ENCODE results near the gene MYBBP1A. TPM values are rescaled to one million over a fixed set of nuclear protein-coding genes. Genes with fewer than 3 reads are reported as not detected.

The MYBBP1A gene
- total and polyA plus RNA-seq, 7 donors = 28.5 to 63.2 (median 41.0) TPM

DNA sequence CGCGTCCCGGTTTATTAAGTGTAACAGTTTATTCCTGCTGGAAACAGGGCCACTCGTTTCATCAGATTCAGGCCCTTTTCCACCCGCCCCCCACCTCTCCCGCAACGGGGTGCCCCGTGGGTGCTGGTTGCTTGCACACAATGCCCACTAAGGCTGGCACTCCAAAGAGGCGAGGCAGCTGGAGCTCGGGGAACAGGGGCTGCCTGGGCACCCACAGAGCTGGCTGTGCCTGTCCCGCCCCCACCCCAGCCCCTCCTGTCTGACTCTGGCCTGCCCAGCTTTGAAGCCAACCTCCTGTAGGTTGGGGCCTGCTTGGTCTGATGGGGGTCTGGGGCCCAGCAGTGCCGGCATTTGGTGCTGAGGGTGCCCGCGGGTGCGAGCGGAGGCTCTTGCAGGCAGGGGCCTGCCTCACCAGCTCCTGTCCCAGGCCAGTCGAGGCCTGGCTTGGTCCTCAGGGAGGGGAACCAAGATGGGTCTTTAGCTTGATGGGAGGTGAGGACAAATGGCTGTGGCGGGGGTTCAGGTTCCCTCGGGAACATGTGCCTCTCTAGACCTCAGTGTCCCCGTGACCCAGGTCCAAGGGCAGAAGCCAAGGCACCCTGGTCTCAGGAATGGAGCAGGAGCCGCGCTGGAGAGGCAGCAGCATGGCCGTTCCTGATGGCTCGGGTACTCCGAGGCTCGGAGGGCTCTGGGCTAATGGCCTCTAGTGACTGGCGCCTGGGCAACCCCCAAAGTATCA is 20.1 kb downstream of the MYBBP1A start:
- Histone ChIP-seq H3K9me3 (no peaks in the 10 kb centered on the region), H3K4me1 (peaks cover 17% of the 10 kb centered on the region), H3K27ac (no peak overlapping the region), H3K4me3 (no peak overlapping the region), H3K36me3 (ENCODE audit: insufficient read depth in 1 of 2, low read depth in 1 of 2) (peaks cover 0 to 25% of the 10 kb centered on the region in 2 donors), H3K27me3 (ENCODE audit: insufficient read depth in 3 of 3, low read length in 2 of 3) (no peaks in the 10 kb centered on the region)
- peak in 1 of 2 donors; percentile 16 for DNase-seq
- TF ChIP-seq, protein P1, sequence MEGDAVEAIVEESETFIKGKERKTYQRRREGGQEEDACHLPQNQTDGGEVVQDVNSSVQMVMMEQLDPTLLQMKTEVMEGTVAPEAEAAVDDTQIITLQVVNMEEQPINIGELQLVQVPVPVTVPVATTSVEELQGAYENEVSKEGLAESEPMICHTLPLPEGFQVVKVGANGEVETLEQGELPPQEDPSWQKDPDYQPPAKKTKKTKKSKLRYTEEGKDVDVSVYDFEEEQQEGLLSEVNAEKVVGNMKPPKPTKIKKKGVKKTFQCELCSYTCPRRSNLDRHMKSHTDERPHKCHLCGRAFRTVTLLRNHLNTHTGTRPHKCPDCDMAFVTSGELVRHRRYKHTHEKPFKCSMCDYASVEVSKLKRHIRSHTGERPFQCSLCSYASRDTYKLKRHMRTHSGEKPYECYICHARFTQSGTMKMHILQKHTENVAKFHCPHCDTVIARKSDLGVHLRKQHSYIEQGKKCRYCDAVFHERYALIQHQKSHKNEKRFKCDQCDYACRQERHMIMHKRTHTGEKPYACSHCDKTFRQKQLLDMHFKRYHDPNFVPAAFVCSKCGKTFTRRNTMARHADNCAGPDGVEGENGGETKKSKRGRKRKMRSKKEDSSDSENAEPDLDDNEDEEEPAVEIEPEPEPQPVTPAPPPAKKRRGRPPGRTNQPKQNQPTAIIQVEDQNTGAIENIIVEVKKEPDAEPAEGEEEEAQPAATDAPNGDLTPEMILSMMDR (IDR thresholded peaks at IDR 0.05) = no peak
- 61 to 67% (median 63%) methylated on average over 25 to 27 of the region's 27 CpGs for WGBS, 3 donors
- intact Hi-C loops (cut with DNase I) = no loop called here
- peak in 3 of 4 donors; percentile 1 to 6 (median 4) for ATAC-seq

DNA sequence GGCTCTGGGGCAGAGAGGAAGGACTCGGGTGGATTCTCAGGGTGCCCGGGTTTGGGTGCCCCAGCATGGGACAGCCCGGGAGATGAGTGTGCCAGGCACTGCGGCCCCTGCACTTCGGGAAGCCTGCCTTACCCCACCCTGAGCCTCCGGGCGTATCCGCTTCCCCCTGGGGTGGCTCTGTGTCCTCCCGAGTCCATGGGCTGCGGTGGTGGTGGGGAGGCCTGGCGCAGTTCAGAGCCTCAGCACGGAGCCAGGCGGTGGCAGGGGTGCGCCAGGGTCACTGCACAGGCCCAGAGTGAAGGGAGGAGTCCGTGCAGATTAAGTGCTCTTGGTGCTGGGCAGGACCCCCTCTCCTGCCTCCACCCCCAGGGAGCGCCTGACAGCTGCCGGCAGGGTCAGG is 20.7 kb downstream of the MYBBP1A start:
- H3K27ac ChIP-seq = peak overlapping the region; percentile 15
- H3K36me3 ChIP-seq (ENCODE audit: insufficient read depth in 1 of 2, low read depth in 1 of 2) = peaks cover 0 to 19% of the 10 kb centered on the region in 2 donors
- peaks cover 17% of the 10 kb centered on the region for H3K4me1 ChIP-seq
- H3K9me3 ChIP-seq = no peaks in the 10 kb centered on the region
- H3K4me3 ChIP-seq = no peak overlapping the region
- intact Hi-C loops (cut with DNase I) = no loop called here
- DNase-seq = peak in 1 of 2 donors; percentile 14
- peak in 2 of 4 donors; percentile 7 to 31 for ATAC-seq
- H3K27me3 ChIP-seq (ENCODE audit: insufficient read depth in 3 of 3, low read length in 2 of 3) = no peaks in the 10 kb centered on the region
- 37 to 43% (median 38%) methylated on average over 14 to 17 of the region's 17 CpGs for WGBS, 3 donors
- TF ChIP-seq, protein P1 (IDR thresholded peaks at IDR 0.05) = no peak

- peaks cover 17% of the 10 kb centered on the region for H3K4me1 ChIP-seq
- no peak overlapping the region for H3K4me3 ChIP-seq
- TF ChIP-seq, protein P1 (IDR thresholded peaks at IDR 0.05) = no peak
- 58 to 60% (median 58%) methylated on average over 20 to 23 of the region's 23 CpGs for WGBS, 3 donors
- H3K27me3 ChIP-seq (ENCODE audit: insufficient read depth in 3 of 3, low read length in 2 of 3) = no peaks in the 10 kb centered on the region
- H3K27ac ChIP-seq = peak overlapping the region; percentile 15
- no peaks in the 10 kb centered on the region for H3K9me3 ChIP-seq
- DNase-seq = peak; percentile 26 to 65
- peak in 3 of 4 donors; percentile 15 to 22 (median 19) for ATAC-seq
- intact Hi-C loops (cut with DNase I) = no loop called here
- H3K36me3 ChIP-seq (ENCODE audit: insufficient read depth in 1 of 2, low read depth in 1 of 2) = peaks cover 0 to 12% of the 10 kb centered on the region in 2 donors
These were observed 21.4 kb downstream of the MYBBP1A start for GRCh38 chr17:4533523-4534504.

DNA sequence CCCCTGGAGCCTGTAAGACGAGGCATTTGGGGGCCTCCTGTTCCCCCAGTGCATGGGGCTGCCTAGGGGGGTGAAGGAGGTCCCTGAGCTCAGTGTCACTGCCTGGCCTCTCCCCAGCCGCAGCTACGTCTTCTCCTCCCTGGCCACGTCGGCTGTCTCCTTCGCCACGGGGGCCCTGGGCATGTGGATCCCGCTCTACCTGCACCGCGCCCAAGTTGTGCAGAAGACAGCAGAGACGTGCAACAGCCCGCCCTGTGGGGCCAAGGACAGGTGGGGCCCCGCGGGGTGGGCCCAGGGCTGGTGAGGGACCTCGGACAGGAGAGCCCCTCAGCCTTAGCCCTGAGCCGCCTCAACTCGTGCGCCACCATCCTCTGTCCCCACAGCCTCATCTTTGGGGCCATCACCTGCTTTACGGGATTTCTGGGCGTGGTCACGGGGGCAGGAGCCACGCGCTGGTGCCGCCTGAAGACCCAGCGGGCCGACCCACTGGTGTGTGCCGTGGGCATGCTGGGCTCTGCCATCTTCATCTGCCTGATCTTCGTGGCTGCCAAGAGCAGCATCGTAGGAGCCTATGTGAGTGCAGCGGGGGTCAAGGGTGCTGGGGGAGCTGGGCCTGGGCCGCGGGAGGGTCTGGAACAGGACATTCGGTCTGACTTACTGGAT is 22.2 kb downstream of the MYBBP1A start:
- ATAC-seq (no peak), DNase-seq (peak in 1 of 2 donors; percentile 11)
- Histone ChIP-seq H3K27me3 (ENCODE audit: insufficient read depth in 3 of 3, low read length in 2 of 3) (no peaks in the 10 kb centered on the region), H3K4me1 (peaks cover 16% of the 10 kb centered on the region), H3K27ac (no peak overlapping the region), H3K36me3 (ENCODE audit: insufficient read depth in 1 of 2, low read depth in 1 of 2) (peaks cover 0 to 6% of the 10 kb centered on the region in 2 donors), H3K4me3 (no peak overlapping the region), H3K9me3 (no peaks in the 10 kb centered on the region)
- TF ChIP-seq, protein P1 (IDR thresholded peaks at IDR 0.05) = no peak
- intact Hi-C loops (cut with DNase I) = no loop called here
- WGBS, 3 donors = 87 to 90% (median 88%) methylated on average over 33 of the region's 33 CpGs

All from psoas muscle (tissue), 8 donors.